Left ventricle myocardium inferior (tissue), 1 donor: Measurements from ENCODE around the gene RMRP. TPM values are rescaled to one million over a fixed set of nuclear protein-coding genes. Genes with fewer than 3 reads are reported as not detected.

ENCODE experiments used
- DNase-seq: peaks from one replicate; pipeline ENCODE4 v3.0.0-alpha.2; 2020
- H3K27ac ChIP-seq: fragments of 200-600 bp; replicated peaks from 2 replicates; pipeline ENCODE4 v1.8.0; 2021
- H3K27me3 ChIP-seq: fragments of 200-600 bp; 2 replicates; pipeline ENCODE4 v1.8.0; 2021; ENCODE audit warnings: low read depth
- H3K36me3 ChIP-seq: fragments of 200-600 bp; 2 replicates; pipeline ENCODE4 v1.8.0; 2021
- H3K4me1 ChIP-seq: fragments of 200-600 bp; 2 replicates; pipeline ENCODE4 v1.8.0; 2021
- H3K4me3 ChIP-seq: fragments of 200-600 bp; 2 replicates; pipeline ENCODE4 v1.8.0; 2021; ENCODE audit warnings: mild to moderate bottlenecking, moderate library complexity
- H3K9me3 ChIP-seq: fragments of 200-600 bp; replicated peaks from 2 replicates; pipeline ENCODE4 v1.8.0; 2021
- intact Hi-C: fragments of 100-400 bp; cut with micrococcal nuclease; formaldehyde crosslinking; loops from one replicate; pipeline ENCODE4 v1.11.0; 2022
- total RNA-seq: library from RNA; stranded (reverse); fragmentation: NEBNext Ultra II Directional; extraction: Animal tissue kit (Norgen Biotek cat#: 25700); gene quantifications from one replicate; pipeline ENCODE4 v1.2.1, GENCODE V29; 2021
- TF ChIP-seq, protein P1 (sequence below): fragments of 200-600 bp; IDR thresholded peaks from 2 replicates; pipeline ENCODE4 v1.8.0; 2021; ENCODE audit warnings: antibody characterized with exemption, mild to moderate bottlenecking, borderline replicate concordance
- donor health status: DM: no; HTN: yes; CAD: no; lungs with severe emphysema.

RMRP gene
- total RNA-seq, 1 donor from 2014 or later, result 15,093 TPM

DNA sequence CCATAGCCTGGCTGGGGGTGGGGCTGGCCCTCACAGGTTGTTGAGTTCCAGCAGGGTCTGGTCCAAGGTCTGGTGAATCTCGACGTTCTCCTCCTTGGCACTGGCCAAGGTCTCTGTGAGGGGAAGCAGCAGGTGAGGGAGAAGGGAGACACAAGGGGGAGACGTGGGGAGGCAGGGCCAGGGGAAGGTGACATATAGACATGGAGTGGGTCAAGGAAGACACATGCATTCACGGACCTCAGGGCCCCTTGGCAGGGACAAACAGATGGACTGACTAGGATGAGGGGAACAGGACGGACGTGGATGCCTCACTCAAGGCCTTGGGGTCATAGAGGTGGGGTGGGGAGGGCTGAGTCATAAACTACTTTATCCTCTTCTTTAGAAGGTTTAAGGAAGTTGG lies 24.2 kb upstream of the RMRP start:
- intact Hi-C loops, result no loop called here
- H3K4me3 ChIP-seq, result no peak overlapping the region

DNA sequence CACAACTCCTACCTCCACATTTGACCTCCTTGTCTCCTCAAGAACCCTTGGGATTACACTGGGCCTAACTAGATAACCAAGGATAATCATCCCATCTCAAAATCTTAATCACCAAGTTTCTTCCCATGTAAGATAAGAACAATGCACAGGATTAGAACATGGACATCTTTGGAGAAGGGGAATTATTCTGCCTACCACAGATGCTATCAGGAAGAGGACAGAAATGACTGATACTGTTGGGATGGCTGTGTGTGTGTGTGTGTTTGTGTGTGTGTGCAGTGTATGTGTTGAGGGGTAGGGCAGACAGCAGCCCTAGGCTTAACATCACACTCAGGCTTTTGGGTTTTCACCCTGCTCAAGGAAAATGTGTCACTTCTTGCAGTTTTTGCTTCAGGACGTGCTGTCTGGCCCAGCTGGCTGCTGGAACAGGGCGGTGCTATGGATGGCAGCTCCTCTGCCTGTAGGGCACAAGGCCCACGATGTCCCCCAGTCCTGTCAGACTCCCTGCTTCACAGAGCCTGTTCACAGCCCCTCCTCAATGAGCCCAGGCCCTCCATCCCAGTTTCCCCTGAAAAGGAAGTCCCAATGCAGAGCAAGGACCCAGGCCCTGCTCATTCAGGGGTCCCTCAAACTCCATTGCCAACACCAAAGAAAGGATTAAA lies 23.7 kb upstream of the RMRP start:
- DNase-seq, result no peak
- TF ChIP-seq, protein P1, sequence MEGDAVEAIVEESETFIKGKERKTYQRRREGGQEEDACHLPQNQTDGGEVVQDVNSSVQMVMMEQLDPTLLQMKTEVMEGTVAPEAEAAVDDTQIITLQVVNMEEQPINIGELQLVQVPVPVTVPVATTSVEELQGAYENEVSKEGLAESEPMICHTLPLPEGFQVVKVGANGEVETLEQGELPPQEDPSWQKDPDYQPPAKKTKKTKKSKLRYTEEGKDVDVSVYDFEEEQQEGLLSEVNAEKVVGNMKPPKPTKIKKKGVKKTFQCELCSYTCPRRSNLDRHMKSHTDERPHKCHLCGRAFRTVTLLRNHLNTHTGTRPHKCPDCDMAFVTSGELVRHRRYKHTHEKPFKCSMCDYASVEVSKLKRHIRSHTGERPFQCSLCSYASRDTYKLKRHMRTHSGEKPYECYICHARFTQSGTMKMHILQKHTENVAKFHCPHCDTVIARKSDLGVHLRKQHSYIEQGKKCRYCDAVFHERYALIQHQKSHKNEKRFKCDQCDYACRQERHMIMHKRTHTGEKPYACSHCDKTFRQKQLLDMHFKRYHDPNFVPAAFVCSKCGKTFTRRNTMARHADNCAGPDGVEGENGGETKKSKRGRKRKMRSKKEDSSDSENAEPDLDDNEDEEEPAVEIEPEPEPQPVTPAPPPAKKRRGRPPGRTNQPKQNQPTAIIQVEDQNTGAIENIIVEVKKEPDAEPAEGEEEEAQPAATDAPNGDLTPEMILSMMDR, result no peak
- Histone ChIP-seq H3K27me3 (no peaks in the 10 kb centered on the region), H3K4me3 (no peak overlapping the region), H3K36me3 (peaks cover 41% of the 10 kb centered on the region), H3K9me3 (no peaks in the 10 kb centered on the region), H3K27ac (peak overlapping the region; percentile 30), H3K4me1 (peaks cover 31% of the 10 kb centered on the region)
- intact Hi-C loops, result no loop called here

More for the DNA sequence above, 24.2 kb upstream of the RMRP start:
- peaks cover 36% of the 10 kb centered on the region for H3K4me1 ChIP-seq
- H3K36me3 ChIP-seq, result peaks cover 41% of the 10 kb centered on the region
- H3K27ac ChIP-seq, result peak overlapping the region; percentile 30
- TF ChIP-seq, protein P1, result no peak
- no peak for DNase-seq
- no peaks in the 10 kb centered on the region for H3K9me3 ChIP-seq
- no peaks in the 10 kb centered on the region for H3K27me3 ChIP-seq

DNA sequence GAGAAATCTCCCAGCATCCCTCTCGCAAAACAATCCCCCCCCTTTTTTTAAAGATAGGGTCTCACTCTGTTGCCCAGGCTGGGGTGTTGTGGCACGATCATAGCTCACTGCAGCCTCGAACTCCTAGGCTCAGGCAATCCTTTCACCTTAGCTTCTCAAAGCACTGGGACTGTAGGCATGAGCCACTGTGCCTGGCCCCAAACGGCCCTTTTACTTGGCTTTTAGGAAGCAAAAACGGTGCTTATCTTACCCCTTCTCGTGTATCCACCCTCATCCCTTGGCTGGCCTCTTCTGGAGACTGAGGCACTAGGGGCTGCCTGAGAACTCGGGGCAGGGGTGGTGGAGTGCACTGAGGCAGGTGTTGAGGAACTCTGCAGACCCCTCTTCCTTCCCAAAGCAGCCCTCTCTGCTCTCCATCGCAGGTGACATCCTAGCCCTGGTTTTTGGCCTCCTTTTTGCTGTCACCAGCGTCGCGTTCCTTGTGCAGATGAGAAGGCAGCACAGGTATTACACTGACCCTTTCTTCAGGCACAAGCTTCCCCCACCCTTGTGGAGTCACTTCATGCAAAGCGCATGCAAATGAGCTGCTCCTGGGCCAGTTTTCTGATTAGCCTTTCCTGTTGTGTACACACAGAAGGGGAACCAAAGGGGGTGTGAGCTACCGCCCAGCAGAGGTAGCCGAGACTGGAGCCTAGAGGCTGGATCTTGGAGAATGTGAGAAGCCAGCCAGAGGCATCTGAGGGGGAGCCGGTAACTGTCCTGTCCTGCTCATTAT lies 22.7 kb upstream of the RMRP start:
- DNase-seq, result no peak
- intact Hi-C loops, result no loop called here
- no peaks in the 10 kb centered on the region for H3K27me3 ChIP-seq

DNA sequence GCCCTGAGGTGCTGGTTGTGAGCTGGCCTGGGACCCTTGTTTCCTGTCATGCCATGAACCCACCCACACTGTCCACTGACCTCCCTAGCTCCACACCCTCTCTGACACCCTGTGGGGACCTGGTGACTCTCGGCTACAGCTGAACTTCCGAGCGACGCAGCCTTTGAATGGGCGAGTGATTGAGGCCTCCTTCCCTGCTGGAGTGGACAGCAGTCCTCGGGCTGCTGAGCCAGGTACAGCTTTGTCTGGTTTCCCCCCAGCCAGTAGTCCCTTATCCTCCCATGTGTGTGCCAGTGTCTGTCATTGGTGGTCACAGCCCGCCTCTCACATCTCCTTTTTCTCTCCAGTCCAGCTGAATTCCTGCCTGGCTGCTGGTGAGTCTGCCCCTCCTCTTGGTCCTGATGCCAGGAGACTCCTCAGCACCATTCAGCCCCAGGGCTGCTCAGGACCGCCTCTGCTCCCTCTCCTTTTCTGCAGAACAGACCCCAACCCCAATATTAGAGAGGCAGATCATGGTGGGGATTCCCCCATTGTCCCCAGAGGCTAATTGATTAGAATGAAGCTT lies 22.0 kb upstream of the RMRP start:
- TF ChIP-seq, protein P1, result no peak
- Histone ChIP-seq H3K27me3 (no peaks in the 10 kb centered on the region), H3K4me3 (no peak overlapping the region), H3K36me3 (peaks cover 29% of the 10 kb centered on the region), H3K9me3 (no peaks in the 10 kb centered on the region), H3K4me1 (peaks cover 28% of the 10 kb centered on the region), H3K27ac (no peak overlapping the region)
- DNase-seq, result no peak
- intact Hi-C loops, result no loop called here

More for the DNA sequence above, 22.7 kb upstream of the RMRP start:
- Histone ChIP-seq H3K27ac (no peak overlapping the region), H3K36me3 (peaks cover 36% of the 10 kb centered on the region), H3K4me1 (peaks cover 31% of the 10 kb centered on the region), H3K4me3 (no peak overlapping the region), H3K9me3 (no peaks in the 10 kb centered on the region)
- TF ChIP-seq, protein P1, result no peak

DNA sequence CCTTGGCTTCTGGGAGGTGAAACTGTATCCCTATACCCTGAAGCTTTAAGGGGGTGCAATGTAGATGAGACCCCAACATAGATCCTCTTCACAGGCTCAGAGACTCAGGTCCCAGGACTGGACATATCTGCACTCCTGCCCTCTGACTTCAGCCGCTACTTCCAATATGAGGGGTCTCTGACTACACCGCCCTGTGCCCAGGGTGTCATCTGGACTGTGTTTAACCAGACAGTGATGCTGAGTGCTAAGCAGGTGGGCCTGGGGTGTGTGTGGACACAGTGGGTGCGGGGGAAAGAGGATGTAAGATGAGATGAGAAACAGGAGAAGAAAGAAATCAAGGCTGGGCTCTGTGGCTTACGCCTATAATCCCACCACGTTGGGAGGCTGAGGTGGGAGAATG lies 21.3 kb upstream of the RMRP start:
- intact Hi-C loops, result no loop called here
- no peaks in the 10 kb centered on the region for H3K9me3 ChIP-seq
- TF ChIP-seq, protein P1, result no peak
- no peak overlapping the region for H3K27ac ChIP-seq
- peaks cover 21% of the 10 kb centered on the region for H3K36me3 ChIP-seq
- no peak overlapping the region for H3K4me3 ChIP-seq
- peaks cover 23% of the 10 kb centered on the region for H3K4me1 ChIP-seq
- DNase-seq, result no peak
- H3K27me3 ChIP-seq, result no peaks in the 10 kb centered on the region
